Activated gamma-delta T cell (primary cell): ENCODE results near the gene ZMYND8.
"Not testable (repeated sequence)": the region's sequence is repeated elsewhere in the genome, so short reads cannot be mapped to it uniquely, and the experiment has no call there.

Source experiments
- DNase-seq: peaks from one replicate; lab custom pipeline; 2025; lab: John Stamatoyannopoulos, UW

Gene ZMYND8

GRCh38 chr20:47310729-47311128 lies 45.8 kb downstream of the ZMYND8 start:
- DNase-seq, result no peak

GRCh38 chr20:47309806-47310426 lies 46.6 kb downstream of the ZMYND8 start:
- DNase-seq, result no peak

GRCh38 chr20:47309394-47309793 lies 47.1 kb downstream of the ZMYND8 start:
- no peak for DNase-seq

GRCh38 chr20:47307569-47307968 lies 48.9 kb downstream of the ZMYND8 start:
- DNase-seq, result not testable (repeated sequence)

GRCh38 chr20:47306755-47307370 lies 49.6 kb downstream of the ZMYND8 start:
- DNase-seq, result no peak

- no peak for DNase-seq
Measured at GRCh38 chr20:47306095-47306494, 50.4 kb downstream of the ZMYND8 start.

GRCh38 chr20:47305667-47306066 lies 50.8 kb downstream of the ZMYND8 start:
- DNase-seq, result no peak

GRCh38 chr20:47304287-47304686 lies 52.2 kb downstream of the ZMYND8 start:
- DNase-seq, result no peak

GRCh38 chr20:47303736-47304135 lies 52.8 kb downstream of the ZMYND8 start:
- DNase-seq, result no peak

GRCh38 chr20:47300071-47300470 lies 56.4 kb downstream of the ZMYND8 start:
- no peak for DNase-seq

GRCh38 chr20:47298624-47299023 lies 57.9 kb downstream of the ZMYND8 start:
- DNase-seq, result no peak

- DNase-seq, result no peak
Measured at GRCh38 chr20:47297746-47298145, 58.8 kb downstream of the ZMYND8 start.

- no peak for DNase-seq
Measured at GRCh38 chr20:47296950-47297349, 59.5 kb downstream of the ZMYND8 start.

- no peak for DNase-seq
Measured at GRCh38 chr20:47295921-47296426, 60.5 kb downstream of the ZMYND8 start.

- no peak for DNase-seq
Measured at GRCh38 chr20:47295129-47295813, 61.2 kb downstream of the ZMYND8 start.

- DNase-seq, result no peak
Measured at GRCh38 chr20:47293631-47294030, 62.9 kb downstream of the ZMYND8 start.

- no peak for DNase-seq
Measured at GRCh38 chr20:47292581-47292980, 63.9 kb downstream of the ZMYND8 start.

- DNase-seq, result no peak
Measured at GRCh38 chr20:47290666-47291430, 65.7 kb downstream of the ZMYND8 start.

- DNase-seq, result no peak
Measured at GRCh38 chr20:47290008-47290407, 66.5 kb downstream of the ZMYND8 start.

GRCh38 chr20:47289096-47289495 lies 67.4 kb downstream of the ZMYND8 start:
- no peak for DNase-seq

- DNase-seq, result not testable (repeated sequence)
Measured at GRCh38 chr20:47288530-47288929, 68.0 kb downstream of the ZMYND8 start.

GRCh38 chr20:47287609-47288144 lies 68.8 kb downstream of the ZMYND8 start:
- no peak for DNase-seq
